ENCODE results near the gene DCLK3. TPM values are rescaled to one million over a fixed set of nuclear protein-coding genes. Genes with fewer than 3 reads are reported as not detected.

The DCLK3 gene
- total RNA-seq, 1 donor from 2014 or later: not detected

GRCh38 chr3:36740787-36741186 lies 23.6 kb downstream of the DCLK3 start:
- H3K36me3 Mint-ChIP-seq (ENCODE audit: unreplicated experiment): no peaks in the 10 kb centered on the region
- no peak for DNase-seq (ENCODE audit: extremely low spot score, unreplicated experiment)
- no peak overlapping the region for H3K4me3 Mint-ChIP-seq (ENCODE audit: unreplicated experiment)
- peaks cover 44% of the 10 kb centered on the region for H3K27me3 Mint-ChIP-seq (ENCODE audit: unreplicated experiment)
- no peaks in the 10 kb centered on the region for H3K4me1 Mint-ChIP-seq (ENCODE audit: unreplicated experiment)
- no peaks in the 10 kb centered on the region for H3K9me3 Mint-ChIP-seq (ENCODE audit: unreplicated experiment)
- no peak overlapping the region for H3K27ac Mint-ChIP-seq (ENCODE audit: unreplicated experiment)
- TF ChIP-seq CTCF (IDR thresholded peaks at IDR 0.05): no peak

- no peak for DNase-seq (ENCODE audit: extremely low spot score, unreplicated experiment)
- no peaks in the 10 kb centered on the region for H3K36me3 Mint-ChIP-seq (ENCODE audit: unreplicated experiment)
- H3K27me3 Mint-ChIP-seq (ENCODE audit: unreplicated experiment): peaks cover 27% of the 10 kb centered on the region
- H3K4me3 Mint-ChIP-seq (ENCODE audit: unreplicated experiment): no peak overlapping the region
- no peaks in the 10 kb centered on the region for H3K4me1 Mint-ChIP-seq (ENCODE audit: unreplicated experiment)
- no peaks in the 10 kb centered on the region for H3K9me3 Mint-ChIP-seq (ENCODE audit: unreplicated experiment)
- no peak for TF ChIP-seq CTCF (IDR thresholded peaks at IDR 0.05)
- no peak overlapping the region for H3K27ac Mint-ChIP-seq (ENCODE audit: unreplicated experiment)
Measured at GRCh38 chr3:36738702-36739101, 25.7 kb downstream of the DCLK3 start.

DNA sequence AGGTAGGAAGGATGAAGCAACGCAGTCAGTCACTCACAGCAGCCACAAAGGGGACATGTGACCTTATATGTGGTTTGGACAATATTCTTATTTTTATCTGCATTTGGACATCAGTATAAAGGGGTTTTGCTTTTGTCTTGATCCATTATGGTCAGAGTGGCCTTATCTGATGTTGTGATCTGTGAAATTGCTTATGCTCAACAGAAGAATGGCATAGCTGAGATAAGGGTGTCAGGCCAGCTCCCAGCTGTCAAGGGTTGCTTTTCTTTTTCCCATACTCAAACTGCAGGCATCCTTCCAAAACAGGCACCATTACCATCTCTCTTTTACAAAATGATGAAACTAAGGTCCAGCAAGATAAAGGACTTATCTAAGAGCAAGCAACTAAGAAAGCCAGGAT lies 28.1 kb downstream of the DCLK3 start:
- DNase-seq (ENCODE audit: extremely low spot score, unreplicated experiment): no peak
- Mint-ChIP-seq H3K4me1 (ENCODE audit: unreplicated experiment) (no peaks in the 10 kb centered on the region), H3K36me3 (ENCODE audit: unreplicated experiment) (no peaks in the 10 kb centered on the region), H3K27me3 (ENCODE audit: unreplicated experiment) (peaks cover 25% of the 10 kb centered on the region), H3K9me3 (ENCODE audit: unreplicated experiment) (no peaks in the 10 kb centered on the region), H3K4me3 (ENCODE audit: unreplicated experiment) (no peak overlapping the region), H3K27ac (ENCODE audit: unreplicated experiment) (no peak overlapping the region)
- no peak for TF ChIP-seq CTCF (IDR thresholded peaks at IDR 0.05)

DNA sequence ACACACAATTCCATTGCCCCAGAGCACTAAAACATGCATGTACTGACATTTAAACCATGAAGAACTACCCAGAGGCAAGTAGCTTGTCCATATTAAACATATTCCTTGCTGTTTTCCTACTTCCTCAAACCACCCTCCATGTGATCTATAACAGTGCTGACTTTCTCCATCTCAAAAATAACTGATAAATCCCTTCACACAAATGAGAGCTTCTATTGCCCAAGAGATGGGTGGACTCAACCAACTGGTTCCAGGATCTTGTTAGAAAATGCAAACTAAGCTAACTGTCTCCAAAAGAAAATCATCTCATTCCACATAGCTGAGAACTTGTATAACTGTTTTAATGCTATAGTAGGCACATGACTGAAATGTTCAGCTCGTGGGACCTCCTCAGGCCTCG lies 29.6 kb downstream of the DCLK3 start:
- no peaks in the 10 kb centered on the region for H3K9me3 Mint-ChIP-seq (ENCODE audit: unreplicated experiment)
- no peaks in the 10 kb centered on the region for H3K36me3 Mint-ChIP-seq (ENCODE audit: unreplicated experiment)
- H3K4me3 Mint-ChIP-seq (ENCODE audit: unreplicated experiment): no peak overlapping the region
- H3K27me3 Mint-ChIP-seq (ENCODE audit: unreplicated experiment): peaks cover 29% of the 10 kb centered on the region
- no peaks in the 10 kb centered on the region for H3K4me1 Mint-ChIP-seq (ENCODE audit: unreplicated experiment)
- TF ChIP-seq CTCF (IDR thresholded peaks at IDR 0.05): no peak
- no peak for DNase-seq (ENCODE audit: extremely low spot score, unreplicated experiment)
- H3K27ac Mint-ChIP-seq (ENCODE audit: unreplicated experiment): no peak overlapping the region

- peaks cover 32% of the 10 kb centered on the region for H3K27me3 Mint-ChIP-seq (ENCODE audit: unreplicated experiment)
- no peak overlapping the region for H3K4me3 Mint-ChIP-seq (ENCODE audit: unreplicated experiment)
- H3K4me1 Mint-ChIP-seq (ENCODE audit: unreplicated experiment): no peaks in the 10 kb centered on the region
- no peak for DNase-seq (ENCODE audit: extremely low spot score, unreplicated experiment)
- H3K27ac Mint-ChIP-seq (ENCODE audit: unreplicated experiment): no peak overlapping the region
- H3K9me3 Mint-ChIP-seq (ENCODE audit: unreplicated experiment): no peaks in the 10 kb centered on the region
- TF ChIP-seq CTCF (IDR thresholded peaks at IDR 0.05): no peak
- H3K36me3 Mint-ChIP-seq (ENCODE audit: unreplicated experiment): no peaks in the 10 kb centered on the region
Measured at GRCh38 chr3:36733723-36734122, 30.6 kb downstream of the DCLK3 start.

Measured in osteocyte (in vitro differentiated cells).